Fibroblast of skin of back (primary cell): ENCODE measurements around the gene SLC2A11.
"Not testable (repeated sequence)": the region's sequence is repeated elsewhere in the genome, so short reads cannot be mapped to it uniquely, and the experiment has no call there.

Experiments used
- DNase-seq: peaks from one replicate; pipeline ENCODE4 v3.0.0-alpha.2; 2013

SLC2A11 gene

DNA sequence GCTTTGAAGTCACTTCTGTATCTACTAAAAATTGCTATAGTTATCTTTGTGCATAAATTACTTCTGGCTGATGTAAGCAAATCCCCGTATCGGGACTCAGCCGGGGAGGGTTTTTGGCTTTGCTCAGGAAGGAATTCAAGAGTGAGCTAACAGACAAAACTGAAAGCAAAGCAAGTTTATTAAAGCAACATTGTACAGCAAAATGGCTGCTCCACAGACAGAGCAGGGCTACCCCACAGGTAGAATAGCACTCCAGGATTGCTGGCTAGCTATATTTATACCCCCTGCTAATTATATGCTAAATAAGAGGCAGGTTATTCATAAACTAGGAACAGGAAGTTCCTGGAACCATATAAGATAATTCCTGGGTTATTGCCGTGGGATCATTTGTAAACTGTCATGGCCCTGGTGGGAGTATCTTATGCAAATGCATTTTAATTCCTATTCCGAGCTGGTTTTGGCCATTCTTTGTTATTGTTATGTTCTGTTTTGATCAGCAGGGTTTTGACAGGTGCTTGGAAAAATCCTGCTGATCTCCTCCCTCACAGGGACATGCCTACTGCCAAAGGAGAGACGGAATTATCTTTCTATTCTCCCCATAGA lies 51.7 kb downstream of the SLC2A11 start:
- no peak for DNase-seq

DNA sequence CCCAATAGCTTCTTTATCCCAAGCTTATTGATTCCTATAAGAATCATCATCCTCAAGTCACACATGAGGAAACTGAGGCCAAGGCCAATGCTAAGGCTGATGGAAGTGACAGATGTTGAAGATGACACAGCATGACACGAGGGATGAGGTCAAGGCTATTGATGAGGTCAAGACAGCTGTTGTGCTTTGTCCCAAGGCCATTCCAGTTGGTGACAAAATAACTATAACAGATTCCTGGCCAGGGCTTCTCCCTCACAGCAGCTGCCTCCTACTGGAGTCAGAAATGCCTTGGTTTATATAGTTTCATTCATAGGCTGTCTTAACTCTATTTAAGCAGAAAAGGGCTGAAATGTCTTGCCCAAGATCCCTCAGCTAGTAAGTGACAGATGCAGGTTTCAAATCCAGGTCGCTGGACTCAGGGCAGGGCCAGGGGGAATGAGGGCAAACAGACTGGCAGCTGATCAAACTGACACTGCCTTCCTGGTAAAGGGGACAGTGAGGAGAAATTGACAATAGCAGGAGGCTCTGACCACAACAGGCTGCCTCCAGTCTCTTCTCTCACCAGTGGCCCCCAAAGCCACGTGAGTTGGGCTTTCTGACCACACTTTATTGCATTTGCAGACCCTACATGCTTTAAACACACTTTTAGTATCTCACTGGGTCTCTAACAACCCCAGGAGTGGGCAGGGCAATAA lies 53.0 kb downstream of the SLC2A11 start:
- no peak for DNase-seq

DNA sequence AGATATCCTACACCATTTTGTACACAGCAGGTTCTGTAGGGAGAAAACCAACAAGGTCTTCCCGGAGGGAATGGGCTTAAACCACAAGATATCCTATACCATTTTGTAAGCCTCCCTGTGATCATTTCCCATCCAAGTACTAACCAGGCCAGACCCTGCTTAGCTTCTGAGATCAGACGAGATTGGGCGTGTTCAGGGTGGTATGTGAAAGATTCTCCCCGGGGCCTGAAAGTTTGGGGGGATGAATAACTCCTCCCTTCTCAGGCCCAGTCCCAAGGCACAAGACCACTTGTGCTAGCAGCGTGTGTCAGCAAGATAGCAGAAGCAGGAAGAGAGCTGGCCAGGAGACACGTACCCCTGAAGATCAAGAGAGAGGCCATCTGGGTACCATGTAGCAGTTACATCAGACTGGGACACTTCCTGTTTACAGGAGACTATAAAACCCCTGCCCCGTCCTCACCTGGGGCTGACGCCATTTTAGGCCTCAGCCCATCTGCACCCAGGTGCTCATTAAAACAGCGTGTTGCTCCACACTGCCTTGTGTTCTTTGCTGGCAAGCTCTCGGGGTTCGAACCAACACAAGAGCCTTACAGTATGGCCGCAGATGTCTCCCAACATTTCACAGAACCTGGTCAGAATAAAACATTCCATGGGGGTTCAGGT lies 53.8 kb downstream of the SLC2A11 start:
- no peak for DNase-seq

DNA sequence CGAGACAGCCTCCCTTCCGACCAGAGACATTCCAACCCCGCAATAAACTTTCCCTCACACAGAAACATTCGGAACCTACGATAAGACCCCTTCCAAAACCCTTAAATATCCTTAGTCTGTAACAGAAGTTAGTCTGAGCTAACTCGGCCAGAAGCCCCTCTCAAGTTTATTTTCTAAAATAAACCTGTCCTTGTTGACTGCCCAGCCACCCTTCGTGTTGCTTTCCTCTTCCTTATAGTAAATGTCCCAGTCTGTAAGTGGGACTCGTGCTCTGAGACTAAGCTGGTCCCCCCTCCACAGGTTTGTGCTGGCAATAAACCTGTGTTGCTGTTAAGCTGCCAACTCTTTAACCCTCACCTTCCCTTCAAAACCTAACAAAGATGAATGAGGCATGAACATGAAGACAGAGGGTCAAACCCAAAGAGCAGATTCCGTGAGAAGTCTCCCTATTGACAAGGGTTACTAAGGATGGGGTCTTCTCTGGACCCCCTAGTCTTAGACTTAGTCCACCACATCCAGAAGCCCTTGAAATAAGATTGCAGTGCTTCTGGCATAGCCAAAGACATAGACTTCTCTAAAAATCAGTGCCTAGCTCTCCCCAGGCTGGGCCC lies 54.7 kb downstream of the SLC2A11 start:
- DNase-seq, result no peak

DNA sequence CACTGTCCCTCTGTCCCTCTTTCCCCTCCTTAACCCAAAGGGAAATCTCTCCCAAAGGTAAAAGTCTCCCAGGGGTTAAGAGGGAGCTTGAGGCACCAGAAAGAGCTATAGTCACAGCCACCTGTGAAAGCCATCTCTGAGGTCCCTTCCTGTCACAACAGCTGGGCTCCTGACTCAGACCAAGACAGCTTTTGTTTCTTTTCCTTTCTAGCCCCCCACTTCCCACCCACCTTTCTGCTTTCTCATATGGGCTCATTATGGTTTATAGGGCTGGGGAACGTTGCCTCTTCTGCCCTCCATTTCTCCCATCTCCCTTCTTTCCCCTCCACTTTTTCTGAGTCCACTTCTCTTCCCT lies 55.6 kb downstream of the SLC2A11 start:
- no peak for DNase-seq

DNA sequence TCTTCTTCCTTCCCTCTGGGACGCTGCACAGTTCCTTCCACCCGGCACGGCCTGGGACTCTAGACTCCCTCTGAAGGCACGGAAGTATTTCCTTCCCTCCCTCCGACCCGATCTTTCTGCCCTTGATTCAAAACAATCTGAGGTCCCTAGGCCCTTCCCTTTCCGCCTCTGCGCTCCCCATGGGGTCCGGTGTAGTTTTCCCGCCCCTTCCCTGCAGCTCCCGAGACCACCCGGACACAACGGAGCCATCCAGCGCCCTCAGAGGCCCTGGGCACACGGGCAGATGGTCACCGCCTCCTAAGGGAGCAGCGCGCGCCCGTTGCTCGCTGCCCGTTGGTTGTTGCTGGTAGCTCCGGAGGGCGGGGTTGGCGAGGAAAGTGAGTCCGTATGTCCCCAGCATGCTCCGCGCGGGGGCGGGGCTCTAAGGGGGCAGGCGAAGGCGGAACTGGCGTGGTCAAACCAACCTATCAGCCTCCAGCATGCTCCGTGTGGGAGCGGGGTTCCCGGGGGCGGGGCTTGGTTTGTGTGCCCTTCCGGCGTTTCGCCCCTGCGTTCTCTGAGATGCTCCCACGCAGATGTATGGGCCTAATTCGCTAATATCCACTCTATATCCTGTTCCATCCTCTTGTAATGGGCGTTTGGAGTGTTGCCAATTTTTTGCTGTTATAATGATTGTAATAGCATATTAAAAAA lies 56.1 kb downstream of the SLC2A11 start:
- peak; percentile 99 for DNase-seq

DNA sequence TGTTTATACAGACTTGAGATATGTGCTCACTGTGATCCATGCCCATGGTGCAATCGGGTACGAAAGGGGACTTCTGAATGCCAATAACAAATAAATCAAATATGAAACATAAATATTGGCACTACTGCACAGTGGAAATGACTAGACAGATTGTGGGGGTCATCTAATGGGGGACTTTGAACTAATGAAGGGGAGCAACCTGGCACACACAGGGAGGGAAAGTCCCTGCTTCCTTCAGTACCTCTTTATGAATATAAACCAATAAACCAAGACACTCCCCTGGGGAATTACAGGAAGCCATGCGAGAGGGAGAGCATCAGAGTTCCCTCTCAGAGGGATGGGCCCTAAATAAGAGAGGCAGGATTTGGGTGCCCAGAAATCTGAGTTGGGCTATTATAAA lies 57.6 kb downstream of the SLC2A11 start:
- DNase-seq, result no peak

DNA sequence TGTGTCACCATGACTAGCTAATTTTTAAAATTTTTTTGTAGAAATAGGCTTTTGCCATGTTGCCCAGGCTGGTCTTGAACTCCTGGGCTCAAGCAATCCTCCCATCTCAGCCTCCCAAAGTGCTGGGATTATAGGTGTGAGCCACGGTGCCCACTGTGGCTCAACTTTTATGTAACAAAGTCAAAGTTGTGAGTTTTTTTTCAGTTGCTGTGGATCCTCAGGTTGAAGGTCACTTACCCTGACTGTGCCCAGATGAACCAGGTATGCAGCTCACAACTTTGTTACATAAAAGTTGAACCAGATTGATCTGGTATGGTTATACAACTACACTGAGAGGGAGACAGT lies 62.6 kb downstream of the SLC2A11 start:
- not testable (repeated sequence) for DNase-seq

DNA sequence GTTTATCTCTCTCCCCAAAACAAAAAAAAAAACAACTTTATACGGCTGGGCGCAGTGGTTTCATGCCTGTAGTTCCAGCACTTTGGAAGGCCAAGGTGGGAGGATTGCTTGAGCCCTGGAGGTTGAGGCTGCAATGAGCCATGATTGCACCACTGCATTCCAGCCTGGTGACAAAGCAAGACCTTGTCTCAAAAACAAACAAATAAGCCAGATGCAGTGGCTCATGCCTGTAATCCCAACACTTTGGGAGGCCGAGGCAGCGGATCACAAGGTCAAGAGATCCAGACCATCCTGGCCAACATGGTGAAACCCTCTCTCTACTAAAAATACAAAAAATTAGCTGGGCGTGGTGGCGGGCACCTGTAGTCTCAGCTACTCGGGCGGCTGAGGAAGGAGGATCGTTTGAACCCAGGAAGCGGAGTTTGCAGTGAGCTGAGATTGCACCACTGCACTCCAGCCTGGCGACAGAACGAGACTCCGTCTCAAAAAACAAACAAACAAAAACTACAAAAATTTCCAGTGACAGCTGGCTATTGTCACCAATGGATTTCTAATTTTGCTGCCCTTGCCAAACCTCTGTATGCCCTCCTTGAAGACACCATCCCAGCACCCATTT lies 64.0 kb downstream of the SLC2A11 start:
- peak; percentile 33 for DNase-seq

DNA sequence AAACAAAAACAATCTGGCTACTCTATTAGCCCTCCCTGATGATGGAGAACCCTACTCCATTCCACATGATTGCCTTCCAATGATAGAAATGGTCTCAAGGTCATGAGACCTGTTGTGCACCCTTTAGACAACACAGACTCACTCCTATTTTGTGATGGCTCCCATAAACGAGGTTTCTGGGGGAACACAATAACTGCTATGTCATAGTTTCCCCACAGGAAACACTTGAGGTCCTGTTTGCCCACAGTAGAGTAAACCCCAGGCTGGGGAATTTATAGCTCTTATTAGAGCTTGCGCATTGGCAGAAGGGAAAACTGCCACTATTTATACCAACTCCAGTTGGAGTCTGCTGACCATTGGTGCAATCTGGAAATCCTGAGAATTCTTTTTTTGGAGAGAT lies 65.2 kb downstream of the SLC2A11 start:
- DNase-seq, result no peak

DNA sequence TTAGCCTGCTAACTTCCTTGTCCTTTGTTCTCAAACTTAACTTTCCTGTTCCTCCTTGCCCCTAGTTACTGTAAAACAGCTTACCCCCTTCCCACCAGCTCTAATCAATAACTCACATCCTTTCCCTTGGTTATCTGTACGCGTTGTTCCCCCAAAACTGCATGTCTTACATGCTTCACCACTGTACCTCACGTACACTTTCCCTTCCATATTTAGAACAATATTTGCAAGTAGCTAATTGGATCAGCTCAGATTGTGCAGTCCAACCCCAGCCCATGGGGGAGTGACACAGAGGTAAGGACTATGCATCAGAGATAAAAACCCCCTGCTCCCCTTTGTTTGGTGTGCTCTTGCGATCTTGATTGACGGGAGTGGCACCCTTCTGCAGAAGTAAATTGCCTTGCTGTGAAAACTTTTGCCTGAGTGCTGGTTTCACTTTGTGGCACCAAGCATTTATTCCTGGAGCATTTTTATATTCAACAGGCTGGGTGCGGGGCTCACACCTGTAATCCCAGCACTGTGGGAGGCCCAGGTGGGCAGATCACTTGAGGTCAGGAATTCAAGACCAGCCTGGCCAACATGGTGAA lies 67.4 kb downstream of the SLC2A11 start:
- no peak for DNase-seq

DNA sequence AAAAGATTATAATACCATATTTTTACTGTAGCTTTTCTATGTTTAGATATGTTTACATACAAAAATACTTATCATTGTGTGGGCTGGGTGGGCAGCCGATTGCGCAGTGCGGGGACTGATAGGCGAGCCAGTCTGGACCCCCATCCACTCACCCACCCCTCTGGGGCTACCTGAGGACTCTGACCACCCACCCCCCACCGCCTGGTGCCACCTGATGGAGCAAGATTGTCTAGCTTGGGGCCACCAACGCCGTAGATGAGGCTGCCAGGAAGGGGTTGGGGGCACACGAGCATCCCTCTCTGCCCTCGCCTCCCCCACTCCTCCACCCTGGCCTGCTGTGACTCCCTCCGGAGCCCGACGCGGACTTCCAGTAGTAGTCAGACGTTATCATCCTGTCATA lies 68.9 kb downstream of the SLC2A11 start:
- no peak for DNase-seq
